T-helper 22 cell (primary cell): ENCODE data around the gene MRPL58.
A peak's percentile ranks its signal among the peaks of the same experiment; 100 is the strongest.
"Not testable (repeated sequence)": the region's sequence is repeated elsewhere in the genome, so short reads cannot be mapped to it uniquely, and the experiment has no call there.

Experiments used
- DNase-seq: peaks from one replicate; pipeline ENCODE4 v3.0.0-alpha.2; 2020; ENCODE audit warnings: low read depth

The MRPL58 gene

GRCh38 chr17:74987418-74987908 lies 25.0 kb upstream of the MRPL58 start, which contains the start of gene CDR2L:
TSS of gene CDR2L (plus strand) at chr17:74987632. CDS start at chr17:74988044, 412 bp downstream.
- DNase-seq, result peak; percentile 83

DNA sequence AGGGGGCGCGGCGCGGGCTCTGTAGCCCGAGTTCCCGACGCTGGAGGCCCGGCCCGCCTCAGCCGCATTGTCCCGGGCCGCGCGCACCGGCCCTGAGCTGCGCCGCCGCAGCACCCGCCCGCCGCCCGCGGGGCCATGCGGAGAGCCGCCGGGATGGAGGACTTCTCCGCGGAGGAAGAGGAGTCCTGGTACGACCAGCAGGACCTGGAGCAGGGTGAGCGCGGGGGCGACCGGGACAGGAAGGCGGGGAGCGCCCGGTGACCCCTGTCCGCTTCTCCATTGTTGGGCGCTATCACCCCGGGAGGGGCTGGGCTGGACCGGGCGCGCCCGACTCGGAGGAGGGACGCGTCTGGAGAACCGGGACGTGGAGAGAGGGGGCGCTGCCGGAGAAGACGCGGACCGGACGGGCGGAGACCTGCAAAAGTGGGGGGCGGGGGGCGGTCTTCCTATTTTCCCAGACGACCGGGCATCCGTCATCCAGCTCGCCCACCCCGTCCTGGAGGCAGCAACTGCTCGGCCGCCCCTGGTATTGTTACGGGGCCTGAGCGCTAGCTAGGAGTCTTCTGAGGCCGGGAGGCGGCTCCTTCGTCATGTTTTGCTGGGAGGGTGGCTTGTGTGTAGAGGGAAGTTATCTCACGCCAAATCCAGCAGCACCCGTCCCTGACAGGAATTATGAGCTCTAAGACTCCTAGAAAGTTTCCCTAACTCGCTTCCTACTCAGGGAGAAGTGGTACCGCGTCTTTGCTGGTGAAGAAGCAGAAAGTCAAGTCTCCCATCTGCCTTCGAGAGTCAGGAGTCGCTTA lies 24.4 kb upstream of the MRPL58 start:
- DNase-seq, result no peak

DNA sequence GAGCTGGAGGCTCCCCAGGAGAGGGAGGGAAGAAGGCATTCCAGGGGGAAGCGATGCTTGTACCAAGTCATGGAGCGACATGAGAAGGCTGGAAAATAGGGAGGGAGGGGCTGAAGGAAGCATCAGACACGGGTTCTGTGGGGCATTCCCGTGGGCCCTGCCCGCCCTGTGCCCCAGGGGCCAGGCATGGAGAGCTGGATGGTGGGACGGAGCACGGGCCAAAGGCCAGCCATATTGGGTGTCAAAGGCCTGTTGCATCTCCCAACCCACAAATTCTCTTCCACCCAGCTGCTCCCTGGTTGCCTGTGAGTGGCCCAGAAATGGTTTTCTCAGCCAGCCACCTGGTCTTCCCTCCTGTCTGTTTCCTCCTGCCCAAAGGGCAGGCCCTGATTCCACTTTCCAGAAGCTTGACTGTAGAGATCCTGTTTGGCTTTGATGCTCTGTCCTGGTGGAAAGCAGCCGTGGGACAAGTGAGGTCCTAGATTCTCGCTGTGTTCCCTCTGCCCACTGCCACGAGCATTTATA lies 21.8 kb upstream of the MRPL58 start:
- DNase-seq, result no peak

- no peak for DNase-seq
These were observed 20.2 kb upstream of the MRPL58 start for GRCh38 chr17:74992223-74992622.

DNA sequence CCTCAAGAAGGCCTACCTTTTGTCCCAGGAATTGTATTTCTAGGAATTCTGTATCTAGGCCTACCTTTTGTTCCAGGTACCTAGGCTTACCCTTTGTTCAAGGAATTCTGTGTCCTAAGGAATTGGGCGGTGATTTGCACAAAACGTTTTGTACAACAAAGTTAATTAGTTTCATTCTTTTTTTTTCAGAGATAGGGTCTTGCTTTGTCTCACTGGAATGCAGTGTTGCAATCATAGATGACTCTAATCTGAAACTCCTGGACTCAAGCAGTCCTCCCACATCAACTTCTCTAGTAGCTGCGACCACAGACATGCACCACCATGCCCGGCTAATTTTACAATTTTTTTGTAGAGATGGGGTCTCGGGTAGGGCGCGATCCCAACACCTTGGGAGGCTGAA lies 18.0 kb upstream of the MRPL58 start:
- DNase-seq, result no peak

GRCh38 chr17:74995847-74996246 lies 16.6 kb upstream of the MRPL58 start:
- no peak for DNase-seq

DNA sequence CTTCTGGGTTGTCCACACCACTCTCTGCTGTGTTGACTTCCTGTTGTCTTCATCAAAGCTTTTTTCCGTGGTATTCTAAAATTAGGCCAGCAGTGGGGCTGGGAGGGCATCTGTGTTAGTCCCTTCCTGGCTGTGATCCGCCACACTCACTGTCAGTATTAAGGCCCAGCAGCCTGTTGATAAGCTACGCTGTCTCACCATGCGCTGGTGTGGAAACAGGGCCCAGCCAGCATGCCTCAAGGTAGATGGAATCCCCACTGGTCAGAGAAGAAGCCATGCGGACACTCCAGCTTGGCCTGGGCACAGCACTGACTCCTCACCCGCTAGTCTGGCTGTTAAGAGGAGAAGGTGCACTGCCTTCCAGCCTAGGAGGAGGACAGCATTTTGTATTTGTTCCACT lies 13.7 kb upstream of the MRPL58 start:
- DNase-seq, result no peak

DNA sequence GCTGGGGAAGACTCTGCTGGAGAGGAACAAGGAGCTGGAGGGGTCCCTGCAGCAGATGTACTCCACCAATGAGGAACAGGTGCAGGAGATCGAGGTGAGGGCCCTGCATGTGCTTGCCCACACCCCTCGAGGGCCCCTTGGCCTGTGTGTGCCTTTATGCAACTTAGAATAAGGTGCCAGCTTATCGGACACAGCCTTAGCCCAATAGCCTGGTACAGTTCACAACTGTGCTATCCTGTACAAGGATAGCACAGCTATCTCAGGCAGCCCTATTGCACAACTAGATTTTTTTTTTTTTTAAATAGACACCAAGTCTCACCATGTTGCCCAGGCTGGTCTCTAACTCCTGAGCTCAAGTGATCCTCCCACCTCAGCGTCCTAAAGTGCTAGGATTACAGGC lies 12.9 kb upstream of the MRPL58 start:
- DNase-seq, result no peak

GRCh38 chr17:75001915-75002843 lies 10.3 kb upstream of the MRPL58 start:
- DNase-seq, result no peak

DNA sequence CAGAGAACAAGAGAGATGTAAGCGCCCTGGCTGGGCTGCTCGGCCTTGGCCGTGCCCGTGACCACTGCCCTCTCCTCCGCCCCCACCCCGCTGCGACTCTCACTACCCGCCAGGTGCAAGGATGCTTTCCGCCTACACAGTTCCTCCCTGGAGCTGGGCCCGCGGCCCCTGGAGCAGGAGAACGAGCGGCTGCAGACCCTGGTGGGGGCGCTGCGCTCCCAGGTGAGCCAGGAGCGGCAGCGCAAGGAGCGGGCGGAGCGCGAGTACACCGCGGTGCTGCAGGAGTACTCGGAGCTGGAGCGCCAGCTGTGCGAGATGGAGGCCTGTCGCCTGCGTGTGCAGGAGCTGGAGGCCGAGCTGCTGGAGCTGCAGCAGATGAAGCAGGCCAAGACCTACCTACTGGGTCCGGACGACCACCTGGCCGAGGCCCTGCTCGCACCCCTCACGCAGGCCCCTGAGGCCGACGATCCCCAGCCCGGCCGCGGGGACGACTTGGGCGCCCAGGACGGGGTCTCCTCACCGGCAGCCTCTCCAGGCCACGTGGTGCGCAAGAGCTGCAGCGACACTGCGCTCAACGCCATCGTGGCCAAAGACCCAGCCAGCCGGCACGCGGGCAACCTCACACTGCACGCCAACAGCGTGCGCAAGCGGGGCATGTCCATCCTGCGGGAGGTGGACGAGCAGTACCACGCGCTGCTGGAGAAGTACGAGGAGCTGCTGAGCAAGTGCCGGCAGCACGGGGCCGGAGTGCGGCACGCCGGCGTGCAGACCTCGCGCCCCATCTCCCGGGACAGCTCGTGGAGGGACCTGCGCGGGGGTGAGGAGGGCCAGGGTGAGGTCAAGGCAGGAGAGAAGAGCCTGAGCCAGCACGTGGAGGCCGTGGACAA lies 9.2 kb upstream of the MRPL58 start:
- no peak for DNase-seq

DNA sequence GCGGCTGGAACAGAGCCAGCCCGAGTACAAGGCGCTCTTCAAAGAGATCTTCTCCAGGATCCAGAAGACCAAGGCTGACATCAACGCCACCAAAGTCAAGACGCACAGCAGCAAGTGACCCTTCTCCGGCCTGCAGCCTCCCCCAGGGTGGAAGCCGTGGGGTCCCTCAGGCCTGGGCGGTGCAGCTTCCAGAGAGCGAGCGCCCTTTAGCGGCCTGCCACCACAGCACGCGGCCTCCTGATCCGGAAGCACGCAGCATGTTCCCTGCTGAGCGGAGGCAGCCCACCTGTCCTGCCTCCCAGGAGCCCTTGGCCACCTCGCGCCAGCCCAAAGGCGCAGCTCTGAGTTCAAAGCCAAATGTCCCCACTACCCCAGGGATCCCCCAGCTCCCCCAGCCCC lies 8.5 kb upstream of the MRPL58 start:
- DNase-seq, result no peak

- no peak for DNase-seq
These were observed 8.1 kb upstream of the MRPL58 start for GRCh38 chr17:75004371-75004770.

GRCh38 chr17:75005291-75005690 lies 7.2 kb upstream of the MRPL58 start:
- DNase-seq, result no peak

DNA sequence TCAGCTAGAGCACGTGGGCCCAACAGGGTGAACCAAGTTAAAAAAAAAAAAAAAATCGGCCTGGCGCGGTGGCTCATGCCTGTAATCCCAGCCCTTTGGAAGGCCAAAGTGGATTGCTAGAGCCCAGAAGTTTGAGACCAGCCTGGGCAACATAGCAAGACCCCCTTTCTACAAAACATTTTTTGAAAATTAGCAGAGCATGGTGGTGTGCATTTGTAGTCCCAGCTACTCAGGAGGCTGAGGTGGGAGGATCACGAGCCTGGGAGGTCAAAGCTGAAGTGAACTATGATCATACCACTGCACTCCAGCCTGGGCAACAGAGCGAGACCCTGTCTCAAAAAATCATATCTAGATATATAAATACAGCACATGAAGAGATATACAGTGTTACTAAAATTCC lies 6.4 kb upstream of the MRPL58 start:
- not testable (repeated sequence) for DNase-seq

GRCh38 chr17:75006653-75007052 lies 5.8 kb upstream of the MRPL58 start:
- no peak for DNase-seq

- DNase-seq, result no peak
These were observed 4.1 kb upstream of the MRPL58 start for GRCh38 chr17:75008373-75008772.

DNA sequence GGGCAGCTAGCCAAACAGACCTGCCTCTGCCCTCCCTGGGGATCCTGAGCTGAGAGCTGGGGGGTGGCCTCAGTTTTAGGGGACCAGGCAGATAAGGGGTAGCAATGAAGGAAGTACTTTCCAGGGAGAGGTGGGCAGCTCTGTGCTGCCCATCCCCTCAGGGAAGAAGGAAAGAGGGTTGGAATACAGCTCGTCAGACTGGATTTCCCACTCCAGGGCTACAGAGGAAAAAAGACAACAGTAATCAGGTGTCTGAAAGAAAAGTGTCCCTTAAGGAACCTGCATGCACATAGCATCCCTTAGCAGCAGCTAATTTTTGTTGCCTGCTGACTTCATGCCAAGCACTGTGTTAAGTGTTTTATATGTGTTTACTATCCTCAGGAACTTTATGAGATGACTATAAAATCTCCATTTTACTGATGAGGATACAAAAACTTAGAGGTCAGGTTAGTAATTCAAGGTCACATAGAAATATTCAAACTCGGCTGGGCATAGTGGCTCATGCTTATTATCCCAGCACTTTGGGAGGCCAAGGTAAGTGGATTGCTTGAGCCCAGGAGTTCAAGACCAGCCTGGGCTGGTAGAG lies 3.2 kb upstream of the MRPL58 start:
- DNase-seq, result no peak

- DNase-seq, result no peak
These were observed 1.6 kb upstream of the MRPL58 start for GRCh38 chr17:75010683-75011400.

- DNase-seq, result no peak
These were observed 922 bp upstream of the MRPL58 start for GRCh38 chr17:75011401-75012095.

GRCh38 chr17:75012096-75012345 lies 449 bp upstream of the MRPL58 start:
- no peak for DNase-seq
